Urinary bladder (tissue), 4 donors: ENCODE measurements around the gene FREY1. TPM values are rescaled to one million over a fixed set of nuclear protein-coding genes. Genes with fewer than 3 reads are reported as not detected.
A peak's percentile ranks its signal among the peaks of the same experiment; 100 is the strongest.

Source experiments
- DNase-seq: peaks from one replicate; pipeline ENCODE4 v3.0.0-alpha.2; 2015; ENCODE audit errors: extremely low spot score
- H3K27ac ChIP-seq: one replicate; pipeline ENCODE4 v1.5.1; 2013; ENCODE audit warnings: low read depth, mild to moderate bottlenecking, moderate library complexity
- H3K36me3 ChIP-seq: one replicate; pipeline ENCODE4 v1.6.1; 2013; ENCODE audit warnings: mild to moderate bottlenecking, moderate library complexity; ENCODE audit not compliant: insufficient read depth
- H3K4me1 ChIP-seq: one replicate; pipeline ENCODE4 v1.6.1; 2013; ENCODE audit warnings: mild to moderate bottlenecking, moderate library complexity; ENCODE audit not compliant: insufficient read depth
- H3K4me3 ChIP-seq: one replicate; pipeline ENCODE4 v1.5.1; 2013; ENCODE audit warnings: low read depth, low read length
- WGBS: extraction: QIAGEN DNeasy Blood & Tissue Kit; methylation state at CpG from one replicate; pipeline ENCODE4 v1.1.7; 2013; 5-methylcytosine and 5-hydroxymethylcytosine counted together
- polyA plus RNA-seq: library from polyadenylated mRNA; stranded (reverse); fragments of 200-250 nt; gene quantifications from one replicate; pipeline ENCODE4 v1.2.3, GENCODE V29; 2013
- total RNA-seq: library from RNA; depleted of rRNA; stranded (reverse); fragments of >200 nt; gene quantifications from one replicate; pipeline ENCODE4 v1.2.3, GENCODE V29; 2014
- donor health status: healthy with polysubstance abuse.
- donor health status: healthy.

Gene FREY1
- total and polyA plus RNA-seq, 2 donors: 0.37 to 0.58 TPM

- Histone ChIP-seq H3K4me1 (no peaks in the 10 kb centered on the region), H3K27ac (no peak overlapping the region), H3K36me3 (peaks cover 27% of the 10 kb centered on the region), H3K4me3 (no peak overlapping the region)
- no peak for DNase-seq
- WGBS: 97% methylated on average over 2 of the region's 2 CpGs
Measured at GRCh38 chr11:45871638-45872037, 35.4 kb downstream of the FREY1 start.

GRCh38 chr11:45870706-45871105, 36.4 kb downstream of the FREY1 start:
- Histone ChIP-seq H3K36me3 (peaks cover 27% of the 10 kb centered on the region), H3K4me1 (no peaks in the 10 kb centered on the region), H3K27ac (no peak overlapping the region), H3K4me3 (no peak overlapping the region)
- DNase-seq: no peak
- WGBS: 89% methylated on average over 4 of the region's 4 CpGs

GRCh38 chr11:45869551-45869950, 37.5 kb downstream of the FREY1 start:
- Histone ChIP-seq H3K4me3 (no peak overlapping the region), H3K27ac (no peak overlapping the region), H3K36me3 (peaks cover 22% of the 10 kb centered on the region), H3K4me1 (no peaks in the 10 kb centered on the region)
- 91% methylated on average over 12 of the region's 12 CpGs for WGBS
- DNase-seq: no peak

GRCh38 chr11:45864041-45864440, 43.0 kb downstream of the FREY1 start:
- H3K27ac ChIP-seq: no peak overlapping the region
- no peak for DNase-seq
- H3K4me1 ChIP-seq: no peaks in the 10 kb centered on the region
- peaks cover 8% of the 10 kb centered on the region for H3K36me3 ChIP-seq
- no peak overlapping the region for H3K4me3 ChIP-seq

- 69% methylated on average over 10 of the region's 10 CpGs for WGBS
- H3K4me1 ChIP-seq: no peaks in the 10 kb centered on the region
- no peak for DNase-seq
- H3K4me3 ChIP-seq: no peak overlapping the region
- H3K27ac ChIP-seq: no peak overlapping the region
- H3K36me3 ChIP-seq: peaks cover 5% of the 10 kb centered on the region
Measured at GRCh38 chr11:45860764-45861510, 46.1 kb downstream of the FREY1 start.

GRCh38 chr11:45860348-45860747, 46.7 kb downstream of the FREY1 start:
- no peak for DNase-seq
- Histone ChIP-seq H3K36me3 (peaks cover 5% of the 10 kb centered on the region), H3K27ac (no peak overlapping the region), H3K4me1 (no peaks in the 10 kb centered on the region), H3K4me3 (no peak overlapping the region)
- 62% methylated on average over 5 of the region's 5 CpGs for WGBS

GRCh38 chr11:45859661-45860140, 47.4 kb downstream of the FREY1 start:
- H3K36me3 ChIP-seq: peaks cover 5% of the 10 kb centered on the region
- no peak overlapping the region for H3K27ac ChIP-seq
- DNase-seq: peak; percentile 55
- no peaks in the 10 kb centered on the region for H3K4me1 ChIP-seq
- 20% methylated on average over 12 of the region's 12 CpGs for WGBS
- H3K4me3 ChIP-seq: no peak overlapping the region

- DNase-seq: no peak
- Histone ChIP-seq H3K27ac (no peak overlapping the region), H3K4me3 (no peak overlapping the region), H3K36me3 (peaks cover 5% of the 10 kb centered on the region), H3K4me1 (no peaks in the 10 kb centered on the region)
- WGBS: 64% methylated on average over 5 of the region's 5 CpGs
Measured at GRCh38 chr11:45858751-45859398, 48.2 kb downstream of the FREY1 start.

- Histone ChIP-seq H3K4me3 (no peak overlapping the region), H3K4me1 (no peaks in the 10 kb centered on the region), H3K36me3 (peaks cover 5% of the 10 kb centered on the region), H3K27ac (no peak overlapping the region)
- WGBS: 14% methylated on average over 2 of the region's 2 CpGs
- DNase-seq: no peak
Measured at GRCh38 chr11:45857961-45858474, 49.1 kb downstream of the FREY1 start.

Other genes starting within 250 kb of the FREY1 start
- gene CHST1, start 241.6 kb downstream of the FREY1 start, total RNA-seq: 2.7 TPM
- gene CHST1, start 241.6 kb downstream of the FREY1 start, polyA plus RNA-seq: 4.2 TPM
- gene SLC35C1, start 102.1 kb downstream of the FREY1 start, total RNA-seq: 6.2 TPM
- gene SLC35C1, start 102.1 kb downstream of the FREY1 start, polyA plus RNA-seq: 19.2 TPM
- gene CRY2, start 59.8 kb downstream of the FREY1 start, total RNA-seq: 31.0 TPM
- gene CRY2, start 59.8 kb downstream of the FREY1 start, polyA plus RNA-seq: 32.4 TPM
- 8.3 TPM for gene MAPK8IP1, start 21.6 kb downstream of the FREY1 start, total RNA-seq
- gene MAPK8IP1, start 21.6 kb downstream of the FREY1 start, polyA plus RNA-seq: 11.0 TPM
- 10.5 TPM for gene PEX16, start 10.6 kb upstream of the FREY1 start, total RNA-seq
- 41.5 TPM for gene PEX16, start 10.6 kb upstream of the FREY1 start, polyA plus RNA-seq
- 1.3 TPM for gene LARGE2, start 15.4 kb upstream of the FREY1 start, total RNA-seq
- 4.0 TPM for gene LARGE2, start 15.4 kb upstream of the FREY1 start, polyA plus RNA-seq
- 36.6 TPM for gene PHF21A, start 214.2 kb upstream of the FREY1 start, total RNA-seq
- gene PHF21A, start 214.2 kb upstream of the FREY1 start, polyA plus RNA-seq: 24.3 TPM